ENCODE data around the gene ZCCHC24.

The ZCCHC24 gene

GRCh38 chr10:79384773-79385391, 60.5 kb downstream of the ZCCHC24 start:
- no peak for DNase-seq (ENCODE audit: low read depth in 2 of 2)

GRCh38 chr10:79383974-79384606, 61.3 kb downstream of the ZCCHC24 start:
- DNase-seq (ENCODE audit: low read depth in 2 of 2), result no peak

DNA sequence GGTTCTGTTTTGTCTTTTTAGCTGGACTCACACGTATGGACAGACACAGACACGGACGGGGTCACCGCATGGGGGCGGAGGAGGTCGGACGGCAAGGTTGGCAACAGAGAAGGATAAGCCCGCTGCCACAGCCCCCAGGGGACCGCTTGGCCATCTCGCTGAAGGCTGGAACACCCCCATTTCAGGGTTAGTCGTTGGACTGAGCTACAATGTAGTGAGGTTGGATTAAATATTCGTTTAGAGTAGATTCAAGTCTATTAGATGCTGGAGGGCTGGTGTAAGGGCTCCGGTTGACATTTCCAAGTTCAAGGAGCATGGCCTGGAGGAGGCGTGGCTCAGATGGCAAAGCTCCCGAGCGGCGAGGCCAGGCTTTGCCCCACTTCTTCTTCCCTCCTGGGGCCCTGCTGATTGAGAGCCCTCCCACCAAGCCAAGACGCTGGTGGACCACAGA, 62.9 kb downstream of the ZCCHC24 start:
- DNase-seq (ENCODE audit: low read depth in 2 of 2), result no peak

DNA sequence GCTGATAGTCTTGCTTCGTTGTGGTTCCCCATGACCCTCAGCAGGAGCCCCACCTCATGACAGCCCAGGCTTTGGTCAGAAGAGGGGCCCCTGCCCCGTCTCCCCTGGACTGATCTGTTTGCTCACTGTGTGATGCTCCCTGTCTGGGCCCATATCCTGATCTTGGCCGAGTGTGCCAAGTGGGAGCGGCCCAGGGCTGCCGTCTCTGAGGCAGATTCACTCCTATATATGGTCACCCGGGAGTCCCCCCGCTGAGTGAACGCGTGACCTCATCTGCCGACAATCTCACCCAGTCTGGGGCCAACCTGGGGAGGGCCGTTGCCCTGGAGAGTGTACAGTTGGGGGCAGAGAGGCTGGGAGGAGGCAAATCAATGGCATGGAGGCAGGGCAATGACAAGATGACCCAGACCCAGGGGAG, 63.6 kb downstream of the ZCCHC24 start:
- DNase-seq (ENCODE audit: low read depth in 2 of 2), result no peak

DNA sequence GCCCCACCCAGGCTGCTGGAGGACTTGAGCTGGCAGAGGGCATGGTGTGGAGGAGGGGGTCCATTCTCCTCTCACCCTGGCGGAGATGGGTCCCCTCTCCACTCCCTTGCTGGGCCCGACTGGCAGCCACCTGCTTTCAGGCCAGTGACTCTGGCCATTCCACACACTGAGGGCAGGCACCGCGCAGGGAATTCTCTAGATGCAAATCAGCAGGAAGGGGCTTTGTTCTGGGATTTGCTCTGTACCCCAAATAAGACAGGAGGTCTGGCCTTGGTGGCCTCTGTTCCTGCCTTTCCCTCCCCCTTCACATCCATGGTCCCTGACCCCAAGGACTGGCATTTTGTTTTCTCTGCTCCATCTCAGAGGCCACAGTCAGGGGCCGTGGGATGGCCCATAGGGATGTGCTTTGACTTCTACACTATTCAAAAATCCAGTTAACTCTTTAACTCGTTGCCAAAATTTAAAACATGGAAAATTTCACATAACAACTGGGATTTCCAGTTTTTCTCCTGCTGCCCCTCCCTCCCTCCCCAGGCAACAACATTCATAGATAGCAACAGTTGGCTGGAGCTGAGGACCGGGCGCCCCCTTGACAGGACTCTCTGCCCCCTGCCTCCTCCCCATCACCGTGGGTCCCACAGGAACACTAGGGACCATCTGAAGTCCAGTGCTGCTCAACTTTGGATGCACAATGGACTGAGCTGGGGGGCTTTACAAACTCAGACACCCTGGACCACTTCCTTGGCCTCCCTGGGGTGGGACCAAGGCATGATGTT, 64.3 kb downstream of the ZCCHC24 start:
- no peak for DNase-seq (ENCODE audit: low read depth in 2 of 2)

- DNase-seq (ENCODE audit: low read depth in 2 of 2), result no peak
These were observed 65.1 kb downstream of the ZCCHC24 start for GRCh38 chr10:79380125-79380945.

- DNase-seq (ENCODE audit: low read depth in 2 of 2), result no peak
These were observed 65.8 kb downstream of the ZCCHC24 start for GRCh38 chr10:79379512-79380124.

DNA sequence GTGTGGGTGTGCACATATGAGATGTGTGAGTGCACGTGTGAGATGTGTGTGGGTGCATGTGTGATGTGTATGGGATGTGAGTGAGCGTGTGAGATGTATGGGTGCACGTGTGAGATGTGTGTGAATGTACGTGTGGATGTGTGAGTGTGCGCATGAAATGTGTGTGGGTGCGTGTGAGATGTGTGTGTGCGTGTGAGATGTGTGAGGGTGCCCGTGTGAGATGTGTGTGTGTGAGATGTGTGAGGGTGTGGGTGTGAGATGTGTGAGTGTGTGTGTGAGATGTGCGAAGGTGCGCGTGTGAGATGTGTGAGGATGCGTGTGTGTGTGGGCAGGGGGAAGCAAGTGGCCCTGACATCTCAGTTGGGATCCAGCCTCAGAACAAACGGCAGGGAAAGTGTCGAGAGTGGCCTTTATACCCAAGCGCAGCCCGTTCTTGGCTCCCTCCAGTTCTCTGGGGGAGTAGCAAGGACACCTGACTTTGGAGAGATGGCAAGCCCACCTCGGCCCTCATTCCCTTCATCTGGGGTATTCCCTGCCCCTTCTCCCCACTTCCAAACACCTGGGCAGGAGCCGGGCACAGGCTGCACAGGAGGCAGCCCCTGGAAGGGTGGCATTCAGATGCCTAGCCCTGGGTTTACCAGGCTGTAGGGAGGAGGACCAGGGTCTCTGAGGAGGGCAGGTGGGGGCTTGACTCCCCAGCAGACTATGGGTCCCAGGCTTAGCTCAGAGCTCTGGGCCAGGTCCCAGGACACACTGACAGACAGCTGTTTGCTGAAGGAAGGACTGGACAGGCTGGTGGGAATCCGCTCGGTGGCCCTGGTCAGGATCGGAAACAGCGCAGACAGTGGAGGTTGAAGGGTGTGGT, 66.5 kb downstream of the ZCCHC24 start:
- DNase-seq (ENCODE audit: low read depth in 2 of 2), result no peak

DNA sequence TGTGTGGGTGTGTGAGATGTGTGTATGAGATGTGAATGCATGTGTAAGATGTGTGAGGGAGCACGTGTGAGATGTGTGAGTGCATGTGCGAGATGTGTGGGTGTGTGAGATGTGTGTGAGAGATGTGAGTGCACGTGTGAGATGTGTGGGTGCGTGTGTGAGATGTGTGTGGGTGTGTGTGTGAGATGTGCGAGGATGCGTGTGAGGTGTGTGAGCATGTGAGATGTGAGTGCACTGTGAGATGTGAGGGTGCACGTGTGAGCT, 67.1 kb downstream of the ZCCHC24 start:
- DNase-seq (ENCODE audit: low read depth in 2 of 2), result no peak

DNA sequence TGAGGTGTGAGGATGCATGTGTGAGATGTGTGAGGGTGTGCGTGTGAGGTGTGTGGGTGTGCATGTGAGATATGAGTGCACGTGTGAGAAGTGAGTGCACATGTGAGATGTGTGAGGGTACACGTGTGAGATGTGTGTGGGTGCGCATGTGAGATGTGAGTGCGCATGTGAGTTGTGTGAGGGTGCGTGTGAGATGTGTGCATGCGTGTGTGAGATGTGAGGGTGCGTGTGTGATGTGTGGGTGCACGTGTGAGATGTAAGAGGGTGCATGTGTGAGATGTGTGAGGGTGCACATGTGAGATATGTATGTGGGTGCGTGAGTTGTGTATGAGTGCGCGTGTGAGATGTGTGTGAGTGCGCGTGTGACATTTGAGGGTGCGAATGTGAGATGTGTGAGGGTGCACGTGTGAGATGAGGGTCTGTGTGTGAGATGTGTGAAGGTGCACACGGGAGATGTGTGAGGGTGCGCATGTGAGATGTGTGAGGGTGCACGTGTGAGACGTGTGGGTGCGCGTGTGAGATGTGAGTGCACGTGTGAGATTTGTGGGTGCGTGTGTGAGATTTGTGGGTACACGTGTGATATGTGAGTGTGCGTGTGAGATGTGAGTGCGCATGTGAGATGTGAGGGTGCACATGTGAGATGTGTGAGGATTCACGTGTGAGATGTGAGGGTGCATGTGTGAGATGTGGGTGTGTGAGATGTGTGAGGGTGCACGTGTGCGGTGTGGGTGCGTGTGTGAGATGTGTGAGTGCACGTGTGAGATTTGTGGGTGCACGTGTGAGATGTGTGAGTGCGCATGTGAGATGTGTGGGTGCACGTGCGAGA, 67.7 kb downstream of the ZCCHC24 start:
- DNase-seq (ENCODE audit: low read depth in 2 of 2), result no peak

GRCh38 chr10:79376751-79377556, 68.5 kb downstream of the ZCCHC24 start:
- no peak for DNase-seq (ENCODE audit: low read depth in 2 of 2)

GRCh38 chr10:79376078-79376628, 69.3 kb downstream of the ZCCHC24 start:
- DNase-seq (ENCODE audit: low read depth in 2 of 2), result no peak

DNA sequence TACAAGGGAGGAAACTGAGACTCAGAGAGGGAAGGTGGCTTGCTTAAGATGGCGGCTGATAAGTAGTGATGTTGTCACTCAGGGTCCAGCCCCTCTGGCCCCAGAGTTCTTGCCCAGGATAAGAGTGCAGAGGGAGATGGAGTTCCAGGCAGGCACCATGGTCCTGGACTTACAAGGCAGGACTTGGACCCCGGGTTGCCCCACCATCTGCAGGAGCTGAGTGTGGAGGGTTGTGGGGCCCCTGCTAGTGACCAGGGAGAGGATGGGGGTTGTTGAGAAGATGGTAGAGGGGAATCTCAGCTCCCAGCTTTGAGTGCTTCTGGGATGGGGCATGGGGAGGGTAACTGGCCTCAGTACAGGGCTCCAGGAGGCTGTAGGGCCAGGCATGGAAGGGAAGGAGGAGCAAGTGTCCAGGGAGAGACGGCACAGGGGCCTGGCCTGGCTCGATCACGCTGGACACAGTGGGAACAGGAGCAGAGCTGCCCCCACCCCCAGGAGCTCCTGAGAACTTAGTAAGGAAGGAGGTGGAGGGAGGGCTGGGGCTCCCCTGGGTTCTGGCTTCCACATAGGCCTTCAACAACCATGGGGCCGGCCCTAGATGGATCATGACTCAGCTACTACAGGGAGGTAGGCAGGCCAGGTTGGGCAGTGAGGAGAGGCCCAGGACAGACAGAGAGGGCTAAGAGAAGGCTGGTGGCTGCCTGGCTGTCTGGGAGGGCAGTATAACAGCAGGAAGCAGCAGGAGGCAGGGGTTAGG, 69.9 kb downstream of the ZCCHC24 start:
- no peak for DNase-seq (ENCODE audit: low read depth in 2 of 2)

GRCh38 chr10:79374312-79375191, 70.9 kb downstream of the ZCCHC24 start:
- peak; percentile 66 to 70 for DNase-seq (ENCODE audit: low read depth in 2 of 2)

DNA sequence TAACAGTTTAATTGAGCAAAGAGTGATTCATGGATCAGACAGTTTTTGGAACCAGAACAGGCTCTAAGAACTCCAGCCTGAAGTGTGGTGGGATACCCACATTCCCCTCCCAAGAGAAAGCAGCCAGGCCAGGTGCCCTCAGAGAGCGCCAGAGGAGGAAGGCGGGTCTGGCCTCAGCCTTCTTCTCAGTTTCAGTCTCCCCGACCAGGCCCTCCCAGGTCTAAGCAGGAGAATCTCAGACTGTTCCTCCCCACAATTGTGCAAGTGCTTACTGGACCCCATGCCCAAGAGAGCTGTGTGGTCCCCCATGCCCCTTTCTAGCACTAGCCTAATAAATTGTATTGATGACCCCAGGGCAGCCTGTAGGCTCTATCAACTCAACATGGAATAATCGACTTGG, 72.6 kb downstream of the ZCCHC24 start:
- DNase-seq (ENCODE audit: low read depth in 2 of 2), result no peak

- no peak for DNase-seq (ENCODE audit: low read depth in 2 of 2)
These were observed 77.8 kb downstream of the ZCCHC24 start for GRCh38 chr10:79367426-79368189.
